AG10803 (cell line): ENCODE measurements around the gene SEMA3C.

Experiments
- DNase-seq: peaks from one replicate; pipeline ENCODE4 v3.0.0; 2010; ENCODE audit warnings: low read depth
- H3K4me3 ChIP-seq: 2 replicates; pipeline ENCODE4 v1.5.1; 2011; ENCODE audit warnings: mild to moderate bottlenecking, low read length, control low read depth
- CTCF ChIP-seq: conservative IDR thresholded peaks from 2 replicates; pipeline ENCODE4 v1.5.1; 2011; ENCODE audit warnings: mild to moderate bottlenecking, low read length, control low read depth, inconsistent platforms

Gene SEMA3C

GRCh38 chr7:80869821-80870751, 48.8 kb downstream of the SEMA3C start:
- no peak for DNase-seq
- no peak for TF ChIP-seq CTCF
- H3K4me3 ChIP-seq, result no peak overlapping the region

GRCh38 chr7:80869106-80869784, 49.6 kb downstream of the SEMA3C start:
- DNase-seq, result no peak
- no peak for TF ChIP-seq CTCF
- H3K4me3 ChIP-seq, result no peak overlapping the region

- no peak for DNase-seq
- no peak for TF ChIP-seq CTCF
- H3K4me3 ChIP-seq, result no peak overlapping the region
Measured at GRCh38 chr7:80868566-80868965, 50.3 kb downstream of the SEMA3C start.

- no peak for DNase-seq
- TF ChIP-seq CTCF, result no peak
Measured at GRCh38 chr7:80860554-80860953, 58.3 kb downstream of the SEMA3C start.

GRCh38 chr7:80859272-80859970, 59.4 kb downstream of the SEMA3C start:
- TF ChIP-seq CTCF, result no peak
- H3K4me3 ChIP-seq, result no peak overlapping the region
- DNase-seq, result peak; percentile 85

More at GRCh38 chr7:80860554-80860953, 58.3 kb downstream of the SEMA3C start:
- no peak overlapping the region for H3K4me3 ChIP-seq

GRCh38 chr7:80858141-80858903, 60.5 kb downstream of the SEMA3C start:
- no peak overlapping the region for H3K4me3 ChIP-seq
- no peak for TF ChIP-seq CTCF
- peak; percentile 27 for DNase-seq
